Cardiac fibroblast (primary cell): ENCODE results near the gene CUL3.

Experiments used
- DNase-seq, 2 donors: peaks; one replicate each; pipeline versions ENCODE4 v3.0.0 to v3.0.0-alpha.2; 2010; ENCODE audit warnings: low read depth in 2 of 2
- H3K4me3 ChIP-seq, 2 donors: replicated peaks in 1 of 2; 1 replicate in 1 of 2; 2 replicates in 1 of 2; pipeline ENCODE4 v1.5.1; 2011; ENCODE audit warnings: low read depth in 2 of 2, low read length in 2 of 2, mild to moderate bottlenecking in 2 of 2, moderate library complexity in 1 of 2
- CTCF ChIP-seq: IDR thresholded peaks from one replicate; pipeline ENCODE4 v1.5.1; 2011; ENCODE audit warnings: low read depth, mild to moderate bottlenecking, low read length, inconsistent platforms

The CUL3 gene

GRCh38 chr2:224432003-224432579, 153.1 kb downstream of the CUL3 start:
- no peak for DNase-seq
- H3K4me3 ChIP-seq: no peak overlapping the region
- TF ChIP-seq CTCF: no peak

DNA sequence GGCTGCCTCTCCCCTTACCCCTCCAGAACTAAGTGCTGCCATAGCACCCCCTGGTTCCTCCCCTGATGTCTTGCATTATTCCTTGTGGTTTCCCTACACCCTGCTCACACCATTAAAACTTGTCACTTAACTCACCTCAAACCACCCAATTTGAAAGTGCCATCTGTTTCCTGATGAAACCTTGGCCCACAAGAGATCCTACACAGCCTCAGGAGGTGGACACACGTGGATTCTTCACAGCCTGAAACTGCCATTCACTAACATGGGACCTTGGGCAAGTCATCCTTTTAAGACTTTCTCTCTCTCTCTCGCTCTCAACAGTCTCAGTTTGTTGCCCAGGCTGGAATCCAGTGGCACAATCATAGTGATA, 155.7 kb downstream of the CUL3 start:
- no peak for TF ChIP-seq CTCF
- no peak overlapping the region for H3K4me3 ChIP-seq
- DNase-seq: no peak

GRCh38 chr2:224428787-224429440, 156.2 kb downstream of the CUL3 start:
- no peak for TF ChIP-seq CTCF
- DNase-seq: no peak
- no peak overlapping the region for H3K4me3 ChIP-seq

DNA sequence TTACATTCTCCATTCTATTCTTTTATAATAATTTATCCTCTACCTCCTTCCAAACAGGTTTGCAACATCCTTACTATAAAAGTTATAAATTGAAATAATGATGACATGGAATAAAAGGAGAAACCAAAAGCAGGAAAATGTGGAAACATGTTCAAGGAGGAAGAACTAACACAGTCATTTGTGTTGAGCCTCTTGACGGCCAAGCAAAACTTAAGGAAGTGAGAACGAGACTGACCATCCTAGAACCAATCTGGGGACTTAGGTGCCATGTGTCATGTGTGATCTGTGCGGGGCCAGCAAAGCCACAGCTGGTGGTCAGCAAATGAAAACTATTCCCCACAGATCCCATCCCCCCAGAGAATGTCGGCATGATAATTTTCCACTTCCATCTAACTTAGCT, 157.7 kb downstream of the CUL3 start:
- DNase-seq: no peak
- TF ChIP-seq CTCF: no peak
- no peak overlapping the region for H3K4me3 ChIP-seq

GRCh38 chr2:224426656-224427055, 158.5 kb downstream of the CUL3 start:
- no peak overlapping the region for H3K4me3 ChIP-seq
- no peak for DNase-seq
- no peak for TF ChIP-seq CTCF

- no peak overlapping the region for H3K4me3 ChIP-seq
- no peak for DNase-seq
- TF ChIP-seq CTCF: no peak
Measured at GRCh38 chr2:224421065-224421464, 164.1 kb downstream of the CUL3 start.
